Small intestine (tissue), 7 donors: ENCODE data around the gene IFNGR1. TPM values are rescaled to one million over a fixed set of nuclear protein-coding genes. Genes with fewer than 3 reads are reported as not detected.
"Not testable (repeated sequence)": the region's sequence is repeated elsewhere in the genome, so short reads cannot be mapped to it uniquely, and the experiment has no call there.

Source experiments
- DNase-seq, 2 donors: peaks; one replicate each; pipeline versions ENCODE4 v3.0.0 to v3.0.0-alpha.2; 2013
- FAIRE-seq: peaks from 2 replicates; lab custom pipeline; 2012; peaks lifted over from hg19 to GRCh38; lab: Jason Lieb, UNC
- H3K27ac ChIP-seq, 3 donors: one replicate each; pipeline ENCODE4 v1.5.1; 2013; ENCODE audit warnings: low read length in 2 of 3, mild to moderate bottlenecking in 2 of 3, control low read depth in 1 of 3, inconsistent platforms in 1 of 3, low read depth in 1 of 3, moderate library complexity in 1 of 3
- H3K27me3 ChIP-seq, 3 donors: one replicate each; pipeline ENCODE4 v1.6.1; 2013; ENCODE audit warnings: low read length in 3 of 3, inconsistent platforms in 1 of 3; ENCODE audit not compliant: control insufficient read depth in 3 of 3, insufficient read depth in 3 of 3
- H3K36me3 ChIP-seq, 3 donors: one replicate each; pipeline ENCODE4 v1.6.1; 2013; ENCODE audit warnings: low read length in 3 of 3, inconsistent platforms in 1 of 3, low read depth in 1 of 3, mild to moderate bottlenecking in 1 of 3, moderate library complexity in 1 of 3; ENCODE audit not compliant: control insufficient read depth in 3 of 3, insufficient read depth in 2 of 3
- H3K4me1 ChIP-seq, 3 donors: one replicate each; pipeline ENCODE4 v1.6.1; 2013; ENCODE audit warnings: low read length in 2 of 3, inconsistent platforms in 1 of 3, low read depth in 1 of 3, mild to moderate bottlenecking in 1 of 3, moderate library complexity in 1 of 3; ENCODE audit not compliant: control insufficient read depth in 3 of 3, insufficient read depth in 2 of 3
- H3K4me3 ChIP-seq, 3 donors: one replicate each; pipeline ENCODE4 v1.5.1; 2013; ENCODE audit warnings: low read length in 3 of 3, control low read depth in 1 of 3, inconsistent platforms in 1 of 3, low read depth in 1 of 3, mild to moderate bottlenecking in 1 of 3, moderate library complexity in 1 of 3
- H3K9me3 ChIP-seq, 2 donors: one replicate each; pipeline ENCODE4 v1.6.1; 2013; ENCODE audit warnings: low read depth in 1 of 2, low read length in 1 of 2; ENCODE audit not compliant: control insufficient read depth in 2 of 2, insufficient read depth in 1 of 2
- WGBS, 3 donors: extraction: QIAGEN DNeasy Blood & Tissue Kit; methylation state at CpG; one replicate each; pipeline ENCODE4 v1.1.7; 2013; 5-methylcytosine and 5-hydroxymethylcytosine counted together
- polyA plus RNA-seq, 4 donors: library from polyadenylated mRNA; stranded (reverse) in 3 of 4; unstranded in 1 of 4; fragments of 200-250 nt in 3 of 4; fragments of 120-200 nt in 1 of 4; gene quantifications; one replicate each; pipeline versions ENCODE4 v1.2.1 to v1.2.3, GENCODE V29; 2013
- donor health status: healthy with polysubstance abuse.
- donor health status: control.
- donor health status: control.
- donor health status: Bipolar disorder and iron deficiency.
- donor health status: healthy.

The IFNGR1 gene
- polyA plus RNA-seq, 4 donors: 78.1 to 109 (median 90.5) TPM

GRCh38 chr6:137215630-137216029, 3.6 kb downstream of the IFNGR1 start:
- Histone ChIP-seq H3K4me1 (peaks cover 4 to 26% (median 23%) of the 10 kb centered on the region in 3 donors), H3K27ac (peak overlapping the region in 2 of 3 donors; percentile 40 to 95), H3K4me3 (peak overlapping the region in 2 of 3 donors; percentile 4 to 25)
- DNase-seq, H3K36me3 ChIP-seq, H3K9me3 ChIP-seq, FAIRE-seq, H3K27me3 ChIP-seq: not testable (repeated sequence)
- WGBS, 3 donors: 76 to 83% (median 78%) methylated on average over 3 of the region's 3 CpGs

- no peaks in the 10 kb centered on the region for H3K27me3 ChIP-seq
- H3K4me3 ChIP-seq: no peak overlapping the region
- DNase-seq: no peak
- H3K4me1 ChIP-seq: peaks cover 4 to 23% (median 19%) of the 10 kb centered on the region in 3 donors
- no peak for FAIRE-seq
- H3K36me3 ChIP-seq: peaks cover 0 to 11% (median 0%) of the 10 kb centered on the region in 3 donors
- peaks cover 0 to 9% of the 10 kb centered on the region in 2 donors for H3K9me3 ChIP-seq
- 86 to 93% (median 89%) methylated on average over 3 of the region's 3 CpGs for WGBS, 3 donors
- no peak overlapping the region for H3K27ac ChIP-seq
Measured at GRCh38 chr6:137214931-137215330, 4.3 kb downstream of the IFNGR1 start.

- no peaks in the 10 kb centered on the region for H3K27me3 ChIP-seq
- DNase-seq (no peak), FAIRE-seq (no peak)
- H3K4me3 ChIP-seq: no peak overlapping the region
- H3K36me3 ChIP-seq: peaks cover 0 to 13% (median 0%) of the 10 kb centered on the region in 3 donors
- H3K27ac ChIP-seq: peak overlapping the region in 1 of 3 donors; percentile 76
- H3K4me1 ChIP-seq: peaks cover 4 to 23% (median 14%) of the 10 kb centered on the region in 3 donors
- H3K9me3 ChIP-seq: peaks cover 0 to 19% of the 10 kb centered on the region in 2 donors
- WGBS, 3 donors: 53 to 69% (median 62%) methylated on average over 2 of the region's 2 CpGs
Measured at GRCh38 chr6:137213813-137214212, 5.4 kb downstream of the IFNGR1 start.

- FAIRE-seq (no peak), DNase-seq (no peak)
- H3K4me1 ChIP-seq: peaks cover 4 to 23% (median 14%) of the 10 kb centered on the region in 3 donors
- H3K9me3 ChIP-seq: peaks cover 0 to 24% of the 10 kb centered on the region in 2 donors
- H3K36me3 ChIP-seq: peaks cover 0 to 18% (median 0%) of the 10 kb centered on the region in 3 donors
- H3K4me3 ChIP-seq: no peak overlapping the region
- peak overlapping the region in 1 of 3 donors; percentile 76 for H3K27ac ChIP-seq
- 49 to 73% (median 68%) methylated on average over 4 of the region's 4 CpGs for WGBS, 3 donors
- no peaks in the 10 kb centered on the region for H3K27me3 ChIP-seq
Measured at GRCh38 chr6:137213331-137213740, 5.8 kb downstream of the IFNGR1 start.

GRCh38 chr6:137211910-137212309, 7.3 kb downstream of the IFNGR1 start:
- WGBS, 3 donors: 90 to 100% (median 93%) methylated on average over 3 of the region's 3 CpGs
- Histone ChIP-seq H3K4me3 (no peak overlapping the region), H3K27ac (no peak overlapping the region), H3K36me3 (peaks cover 0 to 20% (median 0%) of the 10 kb centered on the region in 3 donors), H3K9me3 (peaks cover 0 to 30% of the 10 kb centered on the region in 2 donors), H3K4me1 (peaks cover 4 to 23% (median 12%) of the 10 kb centered on the region in 3 donors), H3K27me3 (no peaks in the 10 kb centered on the region)
- FAIRE-seq (no peak), DNase-seq (no peak)

- Histone ChIP-seq H3K27me3 (no peaks in the 10 kb centered on the region), H3K4me1 (peaks cover 4 to 20% (median 6%) of the 10 kb centered on the region in 3 donors)
- no peak for FAIRE-seq
Measured at GRCh38 chr6:137210903-137211302, 8.3 kb downstream of the IFNGR1 start.

GRCh38 chr6:137208279-137208678, 10.9 kb downstream of the IFNGR1 start:
- no peak overlapping the region for H3K27ac ChIP-seq
- no peak overlapping the region for H3K4me3 ChIP-seq
- peaks cover under 1 to 4% (median 2%) of the 10 kb centered on the region in 3 donors for H3K4me1 ChIP-seq
- DNase-seq: no peak
- no peaks in the 10 kb centered on the region for H3K27me3 ChIP-seq
- peaks cover 8 to 18% (median 13%) of the 10 kb centered on the region in 3 donors for H3K36me3 ChIP-seq
- H3K9me3 ChIP-seq: peaks cover 0 to 30% of the 10 kb centered on the region in 2 donors
- 96 to 97% (median 96%) methylated on average over 7 of the region's 7 CpGs for WGBS, 3 donors
- FAIRE-seq: no peak

More at GRCh38 chr6:137210903-137211302, 8.3 kb downstream of the IFNGR1 start:
- no peak for DNase-seq
- Histone ChIP-seq H3K9me3 (peaks cover 0 to 30% of the 10 kb centered on the region in 2 donors), H3K4me3 (no peak overlapping the region), H3K36me3 (peaks cover 0 to 20% (median 1%) of the 10 kb centered on the region in 3 donors), H3K27ac (no peak overlapping the region)

GRCh38 chr6:137207457-137207856, 11.7 kb downstream of the IFNGR1 start:
- whole genome bisulfite sequencing, 3 donors: 94 to 100% (median 97%) methylated on average over 3 of the region's 3 CpGs

More at GRCh38 chr6:137207457-137207856, 11.7 kb downstream of the IFNGR1 start:
- H3K36me3 ChIP-seq: peaks cover 8 to 18% (median 13%) of the 10 kb centered on the region in 3 donors
- H3K4me1 ChIP-seq, H3K27me3 ChIP-seq, FAIRE-seq, H3K27ac ChIP-seq, H3K4me3 ChIP-seq, DNase-seq: not testable (repeated sequence)
- H3K9me3 ChIP-seq: peaks cover 0 to 30% of the 10 kb centered on the region in 2 donors
